RWPE2 (cell line): ENCODE measurements around the gene NOL9.

Experiments
- ATAC-seq: fragments of 200-7000 bp; cut with Tn5 transposase; 3 replicates; pipeline ENCODE4 v1.9.1; 2021; ENCODE audit warnings: low read depth
- DNase-seq: peaks from one replicate; pipeline ENCODE4 v3.0.0-alpha.2; 2020; ENCODE audit warnings: low spot score
- H3K27ac ChIP-seq: fragments of 450-650 bp; 2 replicates; pipeline ENCODE4 v1.5.1; 2017; ENCODE audit warnings: mild to moderate bottlenecking; ENCODE audit not compliant: poor library complexity, severe bottlenecking
- H3K27me3 ChIP-seq: fragments of 250-450 bp; sonication (Bioruptor Pico); 2 replicates; pipeline ENCODE4 v1.5.1; 2021; ENCODE audit warnings: mild to moderate bottlenecking, moderate library complexity; ENCODE audit not compliant: insufficient read depth, poor library complexity, severe bottlenecking
- H3K36me3 ChIP-seq: fragments of 250-450 bp; sonication (Bioruptor Pico); 2 replicates; pipeline ENCODE4 v1.5.1; 2020; ENCODE audit warnings: low read depth, mild to moderate bottlenecking, moderate library complexity
- H3K4me1 ChIP-seq: fragments of 250-450 bp; sonication (Bioruptor Pico); 2 replicates; pipeline ENCODE4 v1.5.1; 2021; ENCODE audit warnings: mild to moderate bottlenecking, moderate library complexity; ENCODE audit not compliant: insufficient read depth, poor library complexity, severe bottlenecking
- H3K4me3 ChIP-seq: fragments of 250-450 bp; sonication (Bioruptor Pico); 2 replicates; pipeline ENCODE4 v1.5.1; 2021; ENCODE audit warnings: mild to moderate bottlenecking, moderate library complexity; ENCODE audit not compliant: severe bottlenecking
- H3K9me3 ChIP-seq: fragments of 250-450 bp; sonication (Bioruptor Pico); 2 replicates; pipeline ENCODE4 v1.5.1; 2021; ENCODE audit warnings: mild to moderate bottlenecking, moderate library complexity; ENCODE audit not compliant: severe bottlenecking
- TF ChIP-seq, protein P1 (sequence below): fragments of 450-650 bp; IDR thresholded peaks from one replicate; pipeline ENCODE4 v1.5.1; 2017; ENCODE audit warnings: mild to moderate bottlenecking, moderate library complexity; ENCODE audit not compliant: poor library complexity, severe bottlenecking

NOL9 gene

GRCh38 chr1:6485168-6486101 lies 68.9 kb downstream of the NOL9 start:
- Histone ChIP-seq H3K4me1 (peaks cover 19% of the 10 kb centered on the region), H3K27ac (peak overlapping the region; percentile 99), H3K4me3 (peak overlapping the region; percentile 49), H3K36me3 (peaks cover 12% of the 10 kb centered on the region), H3K27me3 (no peaks in the 10 kb centered on the region), H3K9me3 (no peaks in the 10 kb centered on the region)
- ATAC-seq (no peak), DNase-seq (no peak)
- TF ChIP-seq, protein P1, sequence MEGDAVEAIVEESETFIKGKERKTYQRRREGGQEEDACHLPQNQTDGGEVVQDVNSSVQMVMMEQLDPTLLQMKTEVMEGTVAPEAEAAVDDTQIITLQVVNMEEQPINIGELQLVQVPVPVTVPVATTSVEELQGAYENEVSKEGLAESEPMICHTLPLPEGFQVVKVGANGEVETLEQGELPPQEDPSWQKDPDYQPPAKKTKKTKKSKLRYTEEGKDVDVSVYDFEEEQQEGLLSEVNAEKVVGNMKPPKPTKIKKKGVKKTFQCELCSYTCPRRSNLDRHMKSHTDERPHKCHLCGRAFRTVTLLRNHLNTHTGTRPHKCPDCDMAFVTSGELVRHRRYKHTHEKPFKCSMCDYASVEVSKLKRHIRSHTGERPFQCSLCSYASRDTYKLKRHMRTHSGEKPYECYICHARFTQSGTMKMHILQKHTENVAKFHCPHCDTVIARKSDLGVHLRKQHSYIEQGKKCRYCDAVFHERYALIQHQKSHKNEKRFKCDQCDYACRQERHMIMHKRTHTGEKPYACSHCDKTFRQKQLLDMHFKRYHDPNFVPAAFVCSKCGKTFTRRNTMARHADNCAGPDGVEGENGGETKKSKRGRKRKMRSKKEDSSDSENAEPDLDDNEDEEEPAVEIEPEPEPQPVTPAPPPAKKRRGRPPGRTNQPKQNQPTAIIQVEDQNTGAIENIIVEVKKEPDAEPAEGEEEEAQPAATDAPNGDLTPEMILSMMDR, result no peak

DNA sequence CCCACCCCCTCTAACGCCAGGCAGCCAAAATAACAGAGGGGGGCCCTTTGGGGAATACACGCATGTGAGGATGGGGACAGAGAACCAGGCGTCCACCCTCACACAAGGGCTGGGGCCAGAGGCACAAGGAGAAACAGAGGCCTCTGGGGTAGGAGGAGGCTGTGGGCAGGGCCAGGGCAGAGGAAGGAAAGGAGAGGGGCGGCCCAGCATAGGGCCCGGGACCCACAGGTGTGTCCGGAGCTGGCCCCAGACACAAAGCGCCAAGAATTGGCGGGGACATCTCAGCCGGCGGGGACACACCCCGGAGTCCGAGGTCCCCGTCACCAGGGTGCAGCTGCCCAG lies 69.5 kb downstream of the NOL9 start:
- DNase-seq (no peak), ATAC-seq (no peak)
- Histone ChIP-seq H3K4me3 (peak overlapping the region; percentile 49), H3K36me3 (peaks cover 12% of the 10 kb centered on the region), H3K9me3 (no peaks in the 10 kb centered on the region), H3K27ac (peak overlapping the region; percentile 99), H3K27me3 (no peaks in the 10 kb centered on the region), H3K4me1 (peaks cover 19% of the 10 kb centered on the region)
- TF ChIP-seq, protein P1, result no peak

DNA sequence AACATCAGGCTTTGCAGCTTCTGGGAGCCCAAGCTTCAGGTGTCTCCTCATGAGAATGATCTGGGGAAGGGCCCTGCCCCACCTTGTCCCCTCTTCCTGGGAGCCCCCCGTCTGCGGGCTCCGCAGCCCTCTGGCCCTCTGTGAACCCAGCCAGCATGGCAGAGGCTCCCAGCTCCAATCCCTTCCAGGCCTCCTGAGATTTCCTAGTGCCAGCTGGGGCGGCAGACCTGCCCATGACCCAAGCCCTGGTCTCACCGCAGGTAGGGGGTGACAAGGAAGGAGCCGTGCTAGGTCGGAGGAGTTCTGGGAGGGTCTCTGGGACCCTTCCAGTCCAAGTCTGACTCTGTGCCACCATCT lies 70.6 kb downstream of the NOL9 start:
- Histone ChIP-seq H3K27me3 (no peaks in the 10 kb centered on the region), H3K4me1 (peaks cover 17% of the 10 kb centered on the region), H3K4me3 (no peak overlapping the region), H3K36me3 (peaks cover 14% of the 10 kb centered on the region), H3K27ac (no peak overlapping the region), H3K9me3 (no peaks in the 10 kb centered on the region)
- DNase-seq (no peak), ATAC-seq (no peak)
- TF ChIP-seq, protein P1, result no peak

DNA sequence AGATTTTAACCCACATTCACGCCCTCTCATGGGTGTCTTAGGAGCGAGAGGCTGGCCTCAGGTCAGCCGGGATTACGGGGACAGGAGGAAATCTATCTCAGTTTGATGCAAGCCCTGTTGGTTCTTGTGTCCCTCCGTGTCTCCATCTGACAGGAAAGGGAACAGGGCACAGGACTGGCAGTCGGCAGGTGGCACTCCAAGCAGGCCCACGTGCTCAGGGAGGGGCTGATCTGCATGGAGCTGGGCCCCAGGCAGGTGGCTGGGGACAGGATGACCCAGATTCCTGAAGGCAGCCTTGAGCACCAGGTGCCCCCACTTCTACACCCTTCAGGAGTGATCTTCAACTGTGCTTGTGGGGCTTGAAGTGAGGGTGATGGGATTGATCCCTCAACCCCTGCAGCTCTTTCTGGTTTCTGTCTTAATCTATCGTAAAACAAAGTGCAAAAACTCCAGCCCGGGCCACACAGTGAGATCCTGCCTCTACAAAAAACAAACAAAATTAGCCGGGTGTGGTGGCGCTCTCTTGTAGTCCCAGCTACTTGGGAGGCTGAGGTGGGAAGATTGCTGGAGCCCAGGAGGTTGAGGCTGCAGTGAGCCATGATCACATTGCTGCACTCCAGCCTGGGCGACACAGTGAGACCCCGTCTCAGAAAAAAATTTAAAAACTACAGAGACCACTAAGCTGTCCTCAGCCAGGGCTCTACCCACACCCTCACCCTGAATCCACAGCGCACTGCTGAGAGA lies 71.1 kb downstream of the NOL9 start:
- H3K4me1 ChIP-seq, result peaks cover 12% of the 10 kb centered on the region
- DNase-seq (no peak), ATAC-seq (no peak)
- H3K27me3 ChIP-seq, result no peaks in the 10 kb centered on the region
- peaks cover 13% of the 10 kb centered on the region for H3K36me3 ChIP-seq
- H3K27ac ChIP-seq, result no peak overlapping the region
- TF ChIP-seq, protein P1, result no peak
- H3K9me3 ChIP-seq, result no peaks in the 10 kb centered on the region
- H3K4me3 ChIP-seq, result no peak overlapping the region

GRCh38 chr1:6481820-6482219 lies 72.5 kb downstream of the NOL9 start:
- H3K27me3 ChIP-seq, result no peaks in the 10 kb centered on the region
- no peak for ATAC-seq
- no peak overlapping the region for H3K27ac ChIP-seq
- peaks cover 7% of the 10 kb centered on the region for H3K4me1 ChIP-seq
- no peaks in the 10 kb centered on the region for H3K9me3 ChIP-seq
- H3K4me3 ChIP-seq, result no peak overlapping the region
- TF ChIP-seq, protein P1, result no peak
- peaks cover 24% of the 10 kb centered on the region for H3K36me3 ChIP-seq
- DNase-seq, result no peak
